D721Med (cell line): ENCODE results near the gene HTRA3.
"Not testable (repeated sequence)": the region's sequence is repeated elsewhere in the genome, so short reads cannot be mapped to it uniquely, and the experiment has no call there.

Source experiments
- DNase-seq: peaks from one replicate; pipeline ENCODE4 v3.0.0; 2011; ENCODE audit warnings: low spot score; ENCODE audit not compliant: insufficient read length
- FAIRE-seq: peaks from 2 replicates; lab custom pipeline; 2011; peaks lifted over from hg19 to GRCh38; lab: Jason Lieb, UNC
- TF ChIP-seq, protein P1 (sequence below): IDR thresholded peaks from 2 replicates; pipeline ENCODE4 v1.5.1; 2012; ENCODE audit warnings: mild to moderate bottlenecking, control low read depth; ENCODE audit not compliant: insufficient read depth; ENCODE audit errors: missing control alignments

The HTRA3 gene

GRCh38 chr4:8336412-8337075 lies 67.0 kb downstream of the HTRA3 start:
- FAIRE-seq (no peak), DNase-seq (no peak)

GRCh38 chr4:8338351-8338961 lies 68.9 kb downstream of the HTRA3 start:
- DNase-seq, result no peak
- FAIRE-seq, result no peak
- TF ChIP-seq, protein P1, sequence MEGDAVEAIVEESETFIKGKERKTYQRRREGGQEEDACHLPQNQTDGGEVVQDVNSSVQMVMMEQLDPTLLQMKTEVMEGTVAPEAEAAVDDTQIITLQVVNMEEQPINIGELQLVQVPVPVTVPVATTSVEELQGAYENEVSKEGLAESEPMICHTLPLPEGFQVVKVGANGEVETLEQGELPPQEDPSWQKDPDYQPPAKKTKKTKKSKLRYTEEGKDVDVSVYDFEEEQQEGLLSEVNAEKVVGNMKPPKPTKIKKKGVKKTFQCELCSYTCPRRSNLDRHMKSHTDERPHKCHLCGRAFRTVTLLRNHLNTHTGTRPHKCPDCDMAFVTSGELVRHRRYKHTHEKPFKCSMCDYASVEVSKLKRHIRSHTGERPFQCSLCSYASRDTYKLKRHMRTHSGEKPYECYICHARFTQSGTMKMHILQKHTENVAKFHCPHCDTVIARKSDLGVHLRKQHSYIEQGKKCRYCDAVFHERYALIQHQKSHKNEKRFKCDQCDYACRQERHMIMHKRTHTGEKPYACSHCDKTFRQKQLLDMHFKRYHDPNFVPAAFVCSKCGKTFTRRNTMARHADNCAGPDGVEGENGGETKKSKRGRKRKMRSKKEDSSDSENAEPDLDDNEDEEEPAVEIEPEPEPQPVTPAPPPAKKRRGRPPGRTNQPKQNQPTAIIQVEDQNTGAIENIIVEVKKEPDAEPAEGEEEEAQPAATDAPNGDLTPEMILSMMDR, result no peak

More at GRCh38 chr4:8336412-8337075, 67.0 kb downstream of the HTRA3 start:
- TF ChIP-seq, protein P1, result no peak

DNA sequence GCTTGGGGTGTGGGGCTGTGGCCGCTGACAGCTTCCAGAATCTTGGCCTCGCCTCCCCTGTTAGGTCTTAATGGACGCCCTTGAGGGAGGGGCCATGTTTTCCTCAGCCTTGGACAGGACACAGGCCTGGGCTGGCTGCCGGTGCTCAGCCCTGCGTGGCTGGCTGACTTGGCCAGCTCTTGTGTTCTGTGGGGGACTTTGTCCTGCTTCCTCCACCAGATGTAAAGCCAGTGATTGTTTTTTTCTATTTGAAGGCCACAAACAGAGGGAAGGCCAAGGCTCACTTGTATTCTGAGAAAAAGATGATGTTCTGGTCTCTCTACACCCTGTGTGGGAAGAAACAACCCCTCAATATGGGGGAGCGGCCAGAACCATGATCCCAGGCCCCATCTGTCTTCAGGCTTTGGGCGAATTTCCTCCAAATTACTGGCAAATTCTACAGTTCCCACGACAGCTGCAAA lies 71.3 kb downstream of the HTRA3 start:
- FAIRE-seq, result no peak
- TF ChIP-seq, protein P1, result no peak

GRCh38 chr4:8341281-8341680 lies 71.7 kb downstream of the HTRA3 start:
- DNase-seq, FAIRE-seq: not testable (repeated sequence)

More for the DNA sequence above, 71.3 kb downstream of the HTRA3 start:
- DNase-seq, result no peak

DNA sequence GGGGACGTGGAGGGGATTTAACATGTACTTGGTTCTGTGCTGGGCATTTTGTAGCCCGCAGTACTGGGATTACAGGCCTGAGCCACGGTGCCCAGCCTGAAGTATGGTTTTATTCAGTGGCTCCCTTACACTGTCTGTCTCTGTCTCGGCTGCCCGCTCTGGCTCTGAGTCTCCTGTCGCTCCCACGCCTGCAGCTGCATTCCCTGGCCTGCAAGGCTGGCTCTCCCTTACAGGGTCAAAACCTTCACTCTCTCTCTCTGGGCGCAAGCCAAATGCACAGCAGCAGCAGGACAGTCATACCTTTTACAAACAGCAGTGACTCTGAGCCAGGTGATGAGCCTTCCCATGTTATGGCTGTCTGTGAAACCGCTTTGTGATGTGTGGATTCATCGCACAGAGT lies 72.1 kb downstream of the HTRA3 start:
- no peak for DNase-seq
- FAIRE-seq, result no peak
- TF ChIP-seq, protein P1, result no peak

DNA sequence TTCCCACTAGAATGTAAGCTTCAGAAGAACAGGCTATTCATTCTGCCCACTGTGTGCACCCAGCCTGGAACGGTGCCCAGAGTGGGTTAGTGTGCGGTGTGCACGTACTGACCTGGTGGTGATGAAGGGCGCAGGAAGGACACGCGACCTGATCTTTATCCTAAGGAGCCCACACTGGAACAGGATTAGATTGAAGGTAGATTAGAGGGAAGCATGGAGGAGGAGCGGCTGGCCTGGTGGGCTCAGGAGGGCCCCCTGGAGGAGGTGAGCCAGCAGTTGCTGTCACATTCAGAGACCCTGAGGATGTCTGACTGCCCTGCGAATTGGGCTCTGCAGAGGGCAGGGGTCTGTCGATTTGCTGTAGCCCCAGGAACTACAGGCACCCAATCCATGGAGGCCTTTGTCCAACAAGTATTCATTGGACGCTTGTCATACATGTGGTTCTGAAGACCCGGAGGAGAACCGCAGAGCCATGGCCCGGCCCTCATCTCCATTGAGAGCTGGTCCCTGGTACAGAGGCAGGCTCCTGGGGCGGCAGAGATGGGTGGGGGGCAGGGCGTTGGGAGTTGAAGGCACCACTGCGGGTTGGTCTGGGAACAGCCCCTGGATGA lies 73.2 kb downstream of the HTRA3 start:
- TF ChIP-seq, protein P1, result peak; percentile 30
- FAIRE-seq (no peak), DNase-seq (no peak)

DNA sequence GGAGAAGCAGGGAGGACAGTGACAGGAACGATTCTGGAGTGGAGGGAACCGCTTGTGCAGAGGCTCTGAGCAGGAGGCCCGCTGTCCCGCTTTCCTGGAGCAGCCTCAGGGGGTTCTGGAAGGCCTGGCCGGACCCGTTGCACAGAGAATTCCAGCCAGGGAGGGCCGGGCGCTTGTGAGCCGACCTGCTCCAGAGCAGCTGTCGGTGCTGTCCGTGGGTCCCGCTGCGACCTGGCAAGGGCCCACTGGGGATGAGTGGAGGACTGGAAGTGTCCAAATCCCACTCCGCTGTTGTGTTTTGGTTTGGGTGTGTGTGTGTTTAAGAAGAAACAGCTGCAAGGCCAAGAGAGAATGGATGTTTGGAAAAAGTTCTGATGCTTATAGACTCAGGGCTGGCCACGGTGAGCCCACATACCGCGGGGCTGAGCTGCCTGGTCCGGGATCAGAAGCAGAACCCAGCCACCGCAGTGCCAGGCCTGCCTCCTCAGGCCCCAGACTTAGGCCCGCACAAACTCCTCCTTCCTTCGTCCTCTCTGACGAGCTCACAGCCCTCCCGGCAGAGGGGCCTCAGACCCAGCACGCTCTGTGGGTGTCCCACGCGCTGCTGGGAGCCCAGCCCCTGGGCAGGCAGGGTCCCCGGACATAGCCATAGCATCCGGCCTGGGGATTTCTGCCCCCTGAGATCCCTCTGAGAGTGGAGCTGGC lies 73.9 kb downstream of the HTRA3 start:
- TF ChIP-seq, protein P1, result no peak
- FAIRE-seq (no peak), DNase-seq (no peak)
